ENCODE measurements around the gene NDUFB11.

- TF ChIP-seq POLR2AphosphoS5 (IDR thresholded peaks at IDR 0.05; ENCODE audit: borderline replicate concordance, low read depth, low read length) (no peak), EZH2 (IDR thresholded peaks at IDR 0.05) (no peak)
These were observed 4.4 kb upstream of the NDUFB11 start for GRCh38 chrX:47148946-47149345.

Measured in SK-N-MC (cell line).